Measurements from ENCODE around the gene ODAD3.
"Not testable (repeated sequence)": the region's sequence is repeated elsewhere in the genome, so short reads cannot be mapped to it uniquely, and the experiment has no call there.

ODAD3 gene

DNA sequence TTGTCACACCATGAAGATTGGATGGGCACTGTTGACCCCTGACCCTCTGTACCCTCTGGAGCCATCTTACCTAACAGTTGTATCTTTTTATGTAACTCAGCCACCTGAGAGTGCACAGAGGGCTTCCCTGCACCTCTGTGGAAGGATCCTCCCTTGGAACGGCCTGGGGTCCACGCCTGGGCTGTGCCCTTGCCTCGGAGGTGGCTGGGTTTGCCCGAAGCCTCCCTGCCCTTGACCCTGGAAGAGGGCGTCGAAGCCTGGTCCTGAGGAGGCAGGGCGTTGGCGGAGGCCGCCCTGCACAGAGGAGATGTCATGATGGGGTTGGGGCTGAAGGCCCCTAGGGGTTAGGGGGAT lies 241 bp downstream of the ODAD3 start:
- DNase-seq, result no peak

DNA sequence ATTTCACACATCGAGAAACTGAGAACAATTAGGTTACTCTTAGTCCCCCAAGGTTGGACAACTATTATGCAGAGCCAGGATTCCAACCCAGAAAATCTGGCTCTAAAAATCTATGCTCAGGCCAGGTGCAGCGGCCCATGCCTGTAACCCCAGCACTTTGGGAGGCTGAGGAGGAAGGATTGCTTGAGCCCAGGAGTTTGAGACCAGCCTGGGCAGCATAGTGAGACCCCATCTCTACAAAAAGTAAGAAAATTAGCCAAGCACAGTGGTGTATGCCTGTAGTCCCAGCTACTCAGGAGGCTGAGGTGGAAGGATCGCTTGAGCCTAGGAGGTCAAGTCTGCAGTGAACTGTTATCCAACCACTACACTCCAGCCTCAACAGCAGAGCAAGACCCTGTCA lies 1.4 kb downstream of the ODAD3 start:
- not testable (repeated sequence) for DNase-seq

DNA sequence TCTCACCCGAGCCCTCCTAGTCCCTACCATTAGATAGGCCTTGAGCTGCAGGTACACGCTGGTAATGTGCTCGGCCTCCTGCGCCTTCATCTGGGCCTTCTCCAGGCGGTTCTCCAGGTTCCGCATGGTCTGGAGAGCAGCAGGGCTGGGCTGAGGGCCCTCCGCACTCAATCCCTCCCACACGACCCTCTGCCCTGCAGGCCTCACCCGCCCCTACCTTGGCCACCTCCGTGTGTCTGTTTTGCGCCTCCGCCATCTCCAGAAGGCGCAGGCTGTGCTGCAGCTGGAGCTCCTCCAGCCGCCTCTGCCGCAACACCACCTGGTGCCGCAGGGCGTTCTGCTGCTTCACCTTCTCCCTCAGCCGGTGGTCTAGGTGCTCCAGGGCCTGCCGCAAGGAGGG lies 8.3 kb downstream of the ODAD3 start:
- DNase-seq, result no peak

DNA sequence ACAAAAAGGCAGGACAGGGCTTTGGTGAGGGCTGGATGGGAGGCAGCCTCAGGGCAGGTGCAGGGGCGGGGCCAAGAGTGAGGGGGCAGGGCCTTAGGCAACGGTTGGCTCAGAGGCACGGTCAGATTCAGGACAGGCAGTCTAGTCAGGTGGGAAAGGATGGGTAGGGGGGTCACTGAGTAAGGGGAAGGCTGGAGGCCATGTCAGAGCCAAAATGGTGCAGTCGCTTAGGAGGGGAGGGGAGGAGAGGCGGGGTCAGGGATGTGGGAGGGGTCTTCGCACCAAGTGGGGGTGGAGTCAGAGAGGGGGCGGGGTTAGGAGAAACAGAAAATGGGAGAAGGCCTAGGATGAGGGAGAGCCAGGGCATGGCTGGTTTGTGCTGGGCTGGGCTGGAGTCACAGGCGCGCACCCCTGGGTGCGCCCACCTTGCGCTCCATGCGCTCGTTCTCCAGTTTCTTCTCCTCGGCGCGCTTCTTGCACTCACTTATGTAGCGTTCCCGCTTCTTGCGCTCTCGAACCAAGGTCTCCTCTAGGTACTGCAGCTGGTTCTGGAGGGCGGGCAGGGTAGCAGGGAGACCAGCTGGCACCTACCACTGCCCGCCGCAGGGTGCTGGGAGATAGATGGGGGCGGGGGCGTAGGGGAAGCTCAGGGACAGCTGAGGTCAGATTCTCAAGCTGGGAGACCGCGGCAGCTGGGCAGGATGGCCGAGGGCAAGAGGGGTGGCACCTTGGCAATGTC lies 9.0 kb downstream of the ODAD3 start:
- DNase-seq, result no peak

DNA sequence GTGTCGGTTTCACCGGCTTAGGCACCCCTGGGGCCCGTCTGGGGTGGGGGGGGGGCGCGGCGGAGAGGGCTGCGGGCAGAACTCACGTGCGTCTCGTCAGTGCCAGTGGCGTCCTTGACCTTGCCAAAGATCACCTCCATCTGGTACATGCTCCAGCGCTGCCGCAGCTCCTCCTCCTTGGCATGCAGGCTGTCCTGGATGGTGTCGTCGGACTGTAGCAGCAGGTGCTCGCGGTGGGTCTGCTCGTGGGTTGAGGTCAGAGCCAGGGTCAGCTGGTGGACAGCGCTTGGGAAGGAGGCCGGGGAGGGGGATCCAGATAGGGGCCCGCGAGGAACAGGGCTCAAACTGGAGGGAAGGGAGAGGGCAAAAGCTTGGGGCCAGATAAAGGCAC lies 11.1 kb downstream of the ODAD3 start:
- no peak for DNase-seq

DNA sequence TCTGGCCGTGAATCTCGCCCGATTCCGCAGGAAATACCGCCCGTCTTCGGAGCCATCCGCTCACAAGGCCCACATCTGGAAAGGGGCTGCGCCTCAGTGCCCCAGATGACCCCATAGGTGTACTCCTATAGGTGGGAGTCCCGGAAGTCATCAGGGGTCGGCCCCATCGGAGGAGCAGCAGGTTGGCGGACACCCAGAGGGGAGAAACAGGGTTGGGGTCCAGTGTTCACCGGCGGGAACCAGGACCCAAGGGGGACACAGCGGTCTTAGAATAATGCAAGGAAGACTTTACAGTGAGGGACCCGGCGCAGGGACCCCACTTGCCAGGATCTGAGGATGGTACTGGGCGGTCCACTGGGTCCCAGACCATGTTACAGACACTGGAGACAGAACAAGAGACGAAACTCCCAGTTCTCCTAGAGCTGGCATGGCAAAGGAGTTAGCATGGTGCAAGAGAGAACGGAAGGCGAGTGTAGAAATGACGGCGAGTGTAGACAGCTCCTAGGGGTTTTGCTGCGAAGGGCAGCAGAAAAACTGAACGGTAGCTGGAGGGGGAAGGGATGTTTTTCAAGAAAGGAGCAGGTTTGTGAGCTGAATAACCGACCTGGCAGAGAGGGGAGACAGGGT lies 11.6 kb downstream of the ODAD3 start:
- peak; percentile 36 for DNase-seq

DNA sequence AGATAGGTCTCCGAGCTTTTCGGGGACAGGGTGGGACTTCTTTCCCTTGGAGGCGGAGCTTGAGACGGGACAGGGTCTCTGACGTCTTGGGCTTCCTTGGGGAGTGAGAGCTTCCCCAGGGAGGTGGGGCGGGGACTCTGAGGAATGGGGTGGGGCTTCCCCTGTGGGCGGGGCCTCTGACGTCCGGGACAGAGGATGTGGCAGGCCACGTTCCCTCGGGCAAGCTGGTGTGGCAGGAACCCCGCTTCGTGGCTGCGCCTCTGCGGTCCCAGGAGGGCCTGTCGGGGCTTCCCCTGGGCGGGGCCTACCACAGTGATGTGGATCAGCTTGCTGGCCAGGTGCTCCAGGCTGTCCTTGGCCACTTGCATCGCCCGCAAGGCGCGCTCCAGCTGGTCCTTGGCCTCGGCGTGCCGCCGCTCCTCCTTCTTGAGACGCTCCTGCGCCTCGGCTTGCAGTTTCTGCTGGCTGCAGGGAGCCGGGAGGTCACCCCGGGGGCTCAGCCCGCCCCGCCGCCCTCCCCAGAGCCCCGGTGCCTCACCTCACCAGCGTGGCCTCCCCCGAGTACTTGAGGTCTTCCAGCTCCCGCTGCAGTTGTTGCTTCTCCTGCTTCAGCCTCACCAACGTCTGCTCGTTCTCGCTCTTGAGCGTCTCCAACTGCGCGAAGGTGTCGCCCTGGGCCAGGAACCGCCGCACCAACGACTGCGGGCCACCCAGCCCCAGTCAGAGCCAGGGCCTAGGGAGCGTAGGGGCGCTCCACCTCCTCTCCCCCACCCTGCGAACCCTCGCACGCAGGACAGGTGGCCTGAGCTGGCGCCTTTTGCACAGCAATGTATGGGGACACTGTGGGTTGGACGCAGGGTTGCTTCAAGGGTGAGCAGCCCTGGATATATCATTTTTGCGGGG lies 12.5 kb downstream of the ODAD3 start:
- DNase-seq, result peak; percentile 55

DNA sequence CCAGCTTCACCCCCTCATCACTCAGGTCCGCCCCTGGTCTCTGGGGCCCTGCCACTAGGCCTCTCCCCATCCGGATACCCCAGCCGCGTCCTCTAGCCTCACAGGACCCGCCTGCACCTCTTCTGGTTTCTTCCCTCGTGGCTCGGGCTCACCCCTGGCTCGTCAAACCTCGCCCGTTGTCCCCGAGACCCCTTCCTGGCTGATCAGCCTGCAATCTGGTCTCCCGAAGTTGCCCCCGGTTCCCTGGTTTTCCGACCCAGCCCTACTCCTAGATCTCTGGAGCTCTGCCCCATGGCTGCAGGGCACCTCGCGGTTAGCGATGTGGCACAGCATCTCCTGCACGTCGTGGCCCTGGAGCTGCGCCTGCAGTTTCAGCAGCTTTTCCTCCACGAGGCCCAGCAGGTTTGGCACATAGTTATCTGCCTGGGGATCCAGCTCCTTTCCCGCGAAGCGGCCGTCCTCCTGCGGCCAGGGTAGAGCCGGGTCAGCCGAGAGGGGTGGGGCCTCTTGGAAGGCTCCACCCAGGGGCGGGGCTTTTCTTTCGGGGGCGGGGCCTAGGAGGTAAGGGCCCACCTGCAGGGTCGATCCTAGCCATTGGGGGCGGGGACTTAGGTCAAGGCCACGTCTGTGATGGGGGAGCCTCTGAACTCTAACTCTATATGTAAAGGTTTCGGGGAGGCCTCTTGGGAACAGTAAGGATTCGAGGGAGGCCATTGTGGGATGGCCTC lies 13.4 kb downstream of the ODAD3 start:
- DNase-seq, result peak; percentile 45

DNA sequence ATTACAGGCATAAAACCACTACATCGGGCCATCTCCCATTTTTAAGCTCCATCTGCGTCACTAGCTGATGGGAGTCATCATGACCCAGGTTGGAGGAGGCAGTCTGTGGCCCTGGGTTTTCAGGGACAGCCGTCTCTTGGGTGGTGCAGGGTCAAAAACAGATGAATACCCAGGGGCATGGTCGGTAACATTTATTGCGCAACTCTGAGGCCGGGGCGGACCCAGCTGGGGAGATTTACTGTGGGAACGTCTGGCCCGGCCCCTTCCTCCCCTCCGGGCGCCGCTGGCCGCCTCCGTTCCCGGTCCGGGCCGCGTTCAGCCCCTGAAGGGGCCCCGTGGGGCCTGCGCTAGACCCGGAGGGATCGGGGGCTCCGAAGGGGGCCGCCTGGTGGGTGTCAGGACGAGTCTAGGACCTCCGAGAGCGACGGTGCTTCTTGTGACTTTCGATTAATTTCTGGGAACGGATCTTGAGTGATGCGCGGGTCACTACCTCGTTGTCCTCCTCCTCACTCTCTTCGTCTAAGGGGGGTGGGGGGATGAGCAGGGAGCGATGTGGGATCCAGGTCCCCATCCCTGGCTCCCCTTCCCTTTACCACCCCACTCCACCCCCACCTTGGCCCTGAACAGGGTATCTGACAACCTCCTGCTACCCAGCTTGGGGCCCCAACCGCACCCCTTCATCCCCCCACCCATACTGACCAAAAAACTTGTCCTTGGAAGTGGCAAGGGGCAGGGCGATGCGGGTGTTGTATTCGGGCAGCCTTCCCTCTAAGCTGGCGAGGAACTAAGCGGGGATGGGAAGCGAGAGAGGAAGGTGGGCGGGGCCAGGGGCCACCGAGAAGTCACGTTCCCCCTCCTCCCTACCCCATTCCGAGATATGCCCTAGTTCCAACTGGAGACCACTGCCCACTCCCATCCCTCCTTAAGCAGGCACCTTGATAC lies 14.2 kb downstream of the ODAD3 start:
- DNase-seq, result peak; percentile 61

DNA sequence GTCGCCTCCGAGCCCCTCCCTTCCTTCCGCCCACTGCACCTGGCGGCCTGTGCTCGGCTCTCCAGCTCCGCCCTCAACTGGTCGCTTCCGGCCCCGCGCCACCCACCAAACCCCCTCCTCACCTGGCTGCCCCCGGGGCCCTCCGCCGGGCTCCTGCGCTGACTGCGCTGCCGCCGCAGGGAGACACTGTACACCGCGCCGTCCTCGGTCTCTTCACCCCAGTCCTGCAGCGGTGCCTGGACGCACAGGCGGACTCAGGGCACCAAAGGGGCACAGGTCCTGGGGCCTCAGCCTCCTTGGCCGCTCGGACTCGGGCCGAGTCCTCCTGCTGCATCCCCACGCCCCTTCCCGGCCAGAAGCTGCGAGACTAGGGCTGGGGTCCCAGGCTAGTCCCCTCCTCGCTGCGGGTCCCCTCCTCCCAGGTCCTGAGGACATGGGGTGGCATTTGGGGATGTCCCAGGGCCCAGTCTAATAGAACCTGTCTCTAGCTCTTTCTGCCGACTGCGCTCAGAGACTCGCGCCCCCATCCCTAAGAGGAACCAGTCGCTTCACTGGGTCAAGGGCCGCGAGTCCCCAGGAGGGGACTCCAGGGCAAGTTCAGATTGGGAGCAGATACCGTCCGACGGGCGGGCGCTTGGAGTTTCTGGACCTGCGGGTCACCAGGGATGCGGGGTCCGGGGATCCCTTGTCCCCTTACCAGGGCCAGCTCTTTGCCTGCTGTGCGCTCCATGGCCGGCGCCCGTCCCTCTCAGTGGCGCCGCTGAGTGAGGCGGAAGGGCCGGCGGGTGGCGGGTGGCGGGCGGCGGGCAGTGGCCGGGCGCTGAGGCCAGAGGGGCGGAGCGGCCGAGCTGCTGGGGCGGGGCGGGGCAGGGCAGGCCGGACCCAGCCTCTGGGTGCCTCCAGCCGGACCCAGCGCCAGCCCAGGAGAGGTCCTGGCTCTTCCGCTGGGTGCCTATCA lies 16.1 kb downstream of the ODAD3 start, which contains the start of gene RGL3:
Gene RGL3 (minus strand): TSS at position 766 of the 958 bp plus-strand sequence. CDS start 36 bp downstream, at position 730.
- DNase-seq, result peak; percentile 47

DNA sequence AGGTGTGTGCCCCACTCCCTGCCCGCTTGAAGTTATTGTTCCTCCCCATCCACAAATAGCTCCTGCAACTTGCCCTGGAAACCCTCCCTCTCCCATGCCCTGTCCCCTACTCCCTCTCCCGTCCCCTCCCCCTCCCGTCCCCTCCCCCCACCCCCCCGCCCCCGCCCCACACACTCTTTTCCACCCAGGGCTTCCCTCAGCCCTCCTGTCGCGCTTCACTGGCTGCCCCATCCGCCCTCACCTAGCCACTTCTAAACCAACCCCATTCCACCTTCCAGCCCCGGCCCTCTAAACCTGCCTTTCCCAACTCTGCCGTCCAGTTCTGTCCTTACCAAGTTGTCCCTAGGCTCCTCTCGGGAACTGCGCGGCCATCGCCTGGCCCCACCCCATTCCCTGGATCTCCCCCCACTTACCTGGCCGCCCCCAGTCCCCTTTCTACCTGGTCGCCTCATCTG lies 16.8 kb downstream of the ODAD3 start:
- DNase-seq, result no peak

DNA sequence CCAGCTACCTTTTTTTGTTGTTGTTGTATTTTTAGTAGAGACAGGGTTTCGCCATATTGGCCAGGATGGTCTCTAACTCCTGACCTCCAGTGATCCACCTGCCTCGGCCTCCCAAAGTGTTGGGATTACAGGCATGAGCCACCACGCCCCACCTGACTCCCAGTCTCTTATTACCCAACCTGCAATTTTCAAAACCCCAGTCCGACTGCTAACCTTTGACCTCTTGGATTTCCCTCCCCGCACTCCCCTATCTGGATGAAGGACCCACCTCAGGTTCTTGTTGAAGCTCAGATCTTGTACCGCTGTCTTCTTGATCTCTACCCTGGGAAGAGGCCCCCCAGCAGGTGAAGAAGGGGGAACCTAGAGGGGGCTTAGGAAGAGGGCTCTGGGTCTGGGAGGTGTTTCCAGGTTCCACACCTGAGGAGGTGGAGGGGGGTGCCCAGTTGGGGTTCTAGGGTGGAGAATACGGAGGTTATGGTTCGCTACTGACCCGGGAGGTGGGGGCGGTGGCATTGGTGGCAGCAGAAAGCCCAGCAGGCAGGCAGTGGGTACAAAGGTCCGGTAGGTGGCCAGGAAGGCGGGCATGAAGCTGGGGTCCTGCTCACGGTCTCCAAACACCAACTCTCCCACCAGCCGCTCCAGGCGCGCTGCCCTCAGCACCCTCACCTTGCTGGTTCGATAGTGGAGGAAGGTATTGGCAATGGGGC lies 18.4 kb downstream of the ODAD3 start:
- DNase-seq, result no peak

DNA sequence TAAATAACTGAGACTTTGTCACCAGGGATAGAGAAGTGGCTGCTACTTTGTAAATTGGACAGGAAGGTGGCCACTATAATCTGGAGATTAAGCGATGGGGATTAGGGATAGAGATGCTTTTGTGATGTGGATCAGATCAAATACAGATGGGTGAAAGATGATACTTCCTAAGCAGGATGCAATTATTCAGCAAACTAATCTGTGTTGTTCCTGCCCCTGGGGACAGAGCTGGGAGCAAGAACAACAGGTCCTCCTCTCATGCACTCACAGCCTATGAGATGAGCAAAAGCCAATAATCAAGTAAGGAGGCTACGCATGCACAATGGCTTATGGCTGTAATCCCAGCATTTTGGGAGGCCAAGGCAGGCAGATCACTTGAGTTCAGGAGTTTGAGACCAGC lies 20.4 kb downstream of the ODAD3 start:
- no peak for DNase-seq

DNA sequence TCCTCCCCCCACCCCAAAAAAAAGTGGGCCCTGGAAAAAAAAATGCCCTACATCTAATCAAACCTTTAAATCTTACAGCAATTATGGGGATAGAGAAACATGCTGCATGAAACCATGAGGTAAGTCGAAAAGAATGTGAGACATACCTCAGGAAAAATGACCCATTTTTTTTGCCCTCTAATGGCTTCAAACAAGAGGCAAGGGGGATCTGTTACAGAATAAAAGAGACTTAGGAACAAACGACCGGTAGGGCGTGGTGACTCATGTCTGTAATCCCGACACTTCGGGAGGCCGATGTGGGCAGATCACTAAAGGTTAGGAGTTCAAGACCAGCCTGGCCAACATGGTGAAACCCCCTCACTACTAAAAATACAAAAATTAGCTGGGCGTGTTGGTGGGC lies 24.2 kb downstream of the ODAD3 start:
- no peak for DNase-seq

DNA sequence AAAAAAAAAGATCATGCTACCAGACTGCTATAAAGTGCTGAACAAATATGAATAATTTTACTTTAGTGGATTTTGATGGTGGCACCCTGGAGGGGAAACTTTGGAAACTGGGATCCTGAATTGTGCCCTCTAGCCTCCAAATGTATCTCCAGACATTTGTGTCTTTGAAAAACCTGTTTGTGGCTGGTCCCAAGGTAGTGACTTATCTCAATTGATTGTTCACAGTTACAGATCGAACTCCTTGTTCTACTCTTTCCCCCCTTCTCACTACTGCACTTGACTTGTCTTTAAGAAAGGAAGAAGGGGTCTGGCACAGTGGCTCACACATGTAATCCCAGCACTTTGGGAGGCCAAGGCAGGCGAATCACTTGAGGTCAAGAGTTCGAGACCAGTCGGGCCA lies 26.3 kb downstream of the ODAD3 start:
- DNase-seq, result no peak

DNA sequence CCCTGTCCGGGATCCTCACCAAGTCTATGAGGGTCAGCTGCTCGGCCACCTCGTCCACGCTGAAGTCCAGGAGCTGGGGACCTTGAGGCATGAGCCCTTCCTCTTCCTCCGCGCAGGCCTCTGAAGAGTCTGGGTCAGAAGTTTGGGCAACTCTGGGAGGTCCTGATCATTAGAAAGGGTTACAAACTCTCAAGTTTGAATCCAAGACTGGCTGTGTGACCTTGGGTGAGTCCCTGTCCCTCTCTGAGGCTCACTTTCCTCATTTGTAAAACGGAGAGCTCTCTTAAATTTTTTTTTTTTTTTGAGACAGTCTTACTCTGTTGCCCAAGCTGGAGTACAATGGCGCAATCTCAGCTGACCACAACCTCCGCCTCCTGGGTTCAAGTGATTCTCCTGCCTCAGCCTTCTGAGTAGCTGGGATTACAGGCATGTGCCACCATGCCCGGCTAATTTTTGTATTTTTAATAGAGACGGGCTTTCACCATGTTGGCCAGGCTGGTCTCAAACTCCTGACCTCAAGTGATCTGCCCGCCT lies 28.2 kb downstream of the ODAD3 start:
- DNase-seq, result not testable (repeated sequence)

DNA sequence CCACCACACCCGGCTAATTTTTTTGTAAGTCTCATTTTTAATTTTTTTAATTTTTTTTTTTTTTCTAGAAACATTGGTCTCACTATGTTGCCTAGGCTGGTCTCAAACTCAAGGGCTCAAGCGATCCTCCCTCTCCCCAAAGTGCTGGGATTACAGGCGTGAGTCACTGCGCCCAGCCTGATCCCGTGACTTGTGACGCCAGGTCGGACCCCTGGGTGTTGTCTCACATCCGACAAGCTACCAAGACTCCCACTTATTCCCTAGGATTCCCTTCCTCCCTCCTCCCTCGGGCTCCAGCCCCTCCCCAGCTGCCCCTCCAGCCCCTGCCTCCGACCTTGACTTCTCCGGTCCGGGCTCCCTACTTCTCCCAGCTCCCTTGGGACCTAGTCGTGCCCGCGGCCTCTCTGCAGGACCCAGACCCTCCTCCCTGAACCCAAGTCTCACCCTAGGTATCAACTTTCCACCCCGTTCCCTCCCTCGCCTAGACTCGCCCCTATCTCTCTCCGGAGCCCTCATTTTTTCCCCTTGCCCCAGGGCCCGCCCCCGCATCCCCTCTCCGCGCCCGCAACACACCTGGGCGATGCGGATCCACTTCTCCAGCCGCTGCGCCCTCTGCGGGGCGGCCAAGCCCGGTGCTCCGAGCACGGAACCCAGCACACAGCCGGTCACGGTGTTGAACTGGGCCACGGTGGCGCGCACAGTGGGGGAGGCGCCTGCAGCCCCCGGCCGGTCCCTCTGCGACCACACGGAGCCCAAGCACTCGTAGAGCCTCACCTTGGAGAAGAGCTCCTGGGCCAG lies 28.9 kb downstream of the ODAD3 start:
- no peak for DNase-seq

DNA sequence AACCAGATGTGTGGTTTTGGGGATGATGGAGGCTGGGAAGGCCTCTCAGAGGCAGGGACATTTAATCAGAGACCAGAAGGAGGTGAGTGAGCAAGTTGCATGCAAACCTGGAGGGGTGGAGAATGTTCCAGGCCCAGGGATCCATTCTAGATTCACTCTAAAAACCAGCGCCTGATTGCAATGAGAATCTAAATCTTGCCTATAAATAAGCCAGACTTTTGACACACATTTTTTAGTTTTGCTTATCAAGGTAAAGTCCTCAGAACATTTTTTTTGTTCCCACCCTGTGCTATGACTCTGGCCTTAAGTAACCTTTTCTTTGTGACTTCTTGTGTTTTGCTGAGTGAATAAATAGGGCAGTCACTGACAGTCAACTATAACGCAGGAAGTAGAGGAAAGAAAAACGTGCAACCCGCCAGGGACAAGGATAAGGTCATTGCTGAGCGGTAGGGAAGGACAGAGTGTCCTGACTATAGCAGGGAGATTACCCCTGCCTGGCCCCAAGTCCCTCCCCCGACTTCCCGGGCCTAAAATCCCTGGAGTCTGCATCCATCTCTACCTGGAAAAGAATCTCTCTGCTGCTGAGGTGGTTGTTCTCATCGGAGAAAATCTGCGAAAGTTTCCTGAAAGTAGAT lies 30.2 kb downstream of the ODAD3 start:
- DNase-seq, result no peak

All from eye (tissue), 1 donor.